Trophoblast cell (in vitro differentiated cells and primary cell): ENCODE data around the gene ISG20L2.

Source experiments
- DNase-seq, 2 donors: peaks; one replicate each; pipeline ENCODE4 v3.0.0-alpha.2; 2016
- H2AFZ ChIP-seq: 2 replicates; pipeline ENCODE4 v1.6.1; 2013; ENCODE audit warnings: low read length, moderate library complexity, mild to moderate bottlenecking; ENCODE audit not compliant: insufficient read depth, poor library complexity
- H2AK5ac ChIP-seq: 2 replicates; pipeline ENCODE4 v1.6.1; 2013; ENCODE audit warnings: mild to moderate bottlenecking, low read length
- H2BK120ac ChIP-seq: 2 replicates; pipeline ENCODE4 v1.6.1; 2013; ENCODE audit warnings: low read length, mild to moderate bottlenecking, moderate library complexity; ENCODE audit not compliant: insufficient read depth, poor library complexity
- H2BK12ac ChIP-seq: 2 replicates; pipeline ENCODE4 v1.6.1; 2013; ENCODE audit warnings: mild to moderate bottlenecking, low read length, moderate library complexity
- H2BK5ac ChIP-seq: 2 replicates; pipeline ENCODE4 v1.6.1; 2013; ENCODE audit warnings: low read length, low read depth, moderate library complexity, mild to moderate bottlenecking; ENCODE audit not compliant: poor library complexity
- H3K14ac ChIP-seq: 2 replicates; pipeline ENCODE4 v1.6.1; 2013; ENCODE audit warnings: mild to moderate bottlenecking, low read length
- H3K18ac ChIP-seq: 2 replicates; pipeline ENCODE4 v1.6.1; 2013; ENCODE audit warnings: mild to moderate bottlenecking, low read length
- H3K23ac ChIP-seq: 2 replicates; pipeline ENCODE4 v1.6.1; 2013; ENCODE audit warnings: low read length
- H3K27ac ChIP-seq: 2 replicates; pipeline ENCODE4 v1.5.1; 2013; ENCODE audit warnings: low read depth, mild to moderate bottlenecking, inconsistent platforms, low read length, moderate library complexity
- H3K27me3 ChIP-seq: 2 replicates; pipeline ENCODE4 v1.6.1; 2013; ENCODE audit warnings: inconsistent platforms, mild to moderate bottlenecking, low read length, moderate library complexity; ENCODE audit not compliant: insufficient read depth
- H3K36me3 ChIP-seq, 2 experiments: 1 replicate in 1 of 2; 2 replicates in 1 of 2; pipeline ENCODE4 v1.6.1; 2013; ENCODE audit warnings: low read length in 2 of 2, mild to moderate bottlenecking in 2 of 2, moderate library complexity in 1 of 2; ENCODE audit not compliant: insufficient read depth in 2 of 2, control insufficient read depth in 1 of 2
- H3K4ac ChIP-seq: 2 replicates; pipeline ENCODE4 v1.6.1; 2013; ENCODE audit warnings: low read depth, mild to moderate bottlenecking, low read length, moderate library complexity
- H3K4me1 ChIP-seq, 2 experiments: 1 replicate in 1 of 2; 2 replicates in 1 of 2; pipeline ENCODE4 v1.6.1; 2013; ENCODE audit warnings: low read length in 2 of 2, mild to moderate bottlenecking in 2 of 2, moderate library complexity in 1 of 2; ENCODE audit not compliant: insufficient read depth in 2 of 2, control insufficient read depth in 1 of 2
- H3K4me2 ChIP-seq: 2 replicates; pipeline ENCODE4 v1.6.1; 2013; ENCODE audit warnings: inconsistent platforms, mild to moderate bottlenecking, low read length, moderate library complexity
- H3K4me3 ChIP-seq: 2 replicates; pipeline ENCODE4 v1.5.1; 2013; ENCODE audit warnings: mild to moderate bottlenecking, low read depth, low read length, inconsistent platforms
- H3K79me1 ChIP-seq: one replicate; pipeline ENCODE4 v1.6.1; 2013; ENCODE audit warnings: low read length
- H3K79me2 ChIP-seq: 2 replicates; pipeline ENCODE4 v1.6.1; 2013; ENCODE audit warnings: low read length, mild to moderate bottlenecking; ENCODE audit not compliant: control insufficient read depth, insufficient read depth, poor library complexity
- H3K9ac ChIP-seq: 2 replicates; pipeline ENCODE4 v1.6.1; 2013; ENCODE audit warnings: mild to moderate bottlenecking, low read length
- H3K9me3 ChIP-seq: 2 replicates; pipeline ENCODE4 v1.6.1; 2013; ENCODE audit warnings: low read depth, mild to moderate bottlenecking, control low read depth, inconsistent platforms, low read length; ENCODE audit not compliant: insufficient read depth
- H4K12ac ChIP-seq: 2 replicates; pipeline ENCODE4 v1.6.1; 2013; ENCODE audit warnings: low read depth, mild to moderate bottlenecking, low read length, moderate library complexity
- H4K8ac ChIP-seq: 2 replicates; pipeline ENCODE4 v1.6.1; 2013; ENCODE audit warnings: low read depth, mild to moderate bottlenecking, low read length, moderate library complexity
- H4K91ac ChIP-seq: one replicate; pipeline ENCODE4 v1.6.1; 2013; ENCODE audit warnings: low read depth, mild to moderate bottlenecking, low read length, moderate library complexity
- WGBS: extraction: QIAGEN DNeasy Blood & Tissue Kit; methylation state at CpG from one replicate; pipeline ENCODE4 v1.1.7; 2013; ENCODE audit warnings: missing lambda C conversion rate; ENCODE audit not compliant: insufficient read length, insufficient coverage; ENCODE audit errors: extremely low coverage; 5-methylcytosine and 5-hydroxymethylcytosine counted together

Gene ISG20L2

DNA sequence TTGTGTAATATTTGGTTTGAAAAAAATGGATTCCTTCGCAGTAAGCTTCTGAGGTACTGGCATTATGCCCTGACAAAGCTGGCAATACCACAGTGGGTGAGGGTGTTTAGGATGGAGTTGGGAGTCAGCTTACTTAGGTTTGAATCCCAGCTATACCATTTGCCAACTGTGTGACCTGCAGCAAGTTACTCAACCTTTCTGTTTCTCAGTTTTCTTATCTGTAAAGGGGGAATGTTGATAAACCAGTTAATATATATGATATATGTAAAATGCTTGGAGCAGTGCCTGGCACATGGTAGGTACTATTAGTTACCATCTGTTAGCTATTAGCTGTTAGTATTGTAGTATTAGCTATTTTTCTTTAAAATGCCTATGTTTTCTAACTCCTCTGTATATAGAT, 27.8 kb upstream of the ISG20L2 start:
- no peak overlapping the region for H3K4me3 ChIP-seq
- no peak overlapping the region for H3K27ac ChIP-seq
- DNase-seq, result peak; percentile 51 to 88
- H3K9me3 ChIP-seq, result no peaks in the 10 kb centered on the region
- H3K36me3 ChIP-seq, result peaks cover 0 to 3% of the 10 kb centered on the region in 2 experiments
- H3K27me3 ChIP-seq, result no peaks in the 10 kb centered on the region
- WGBS, result no CpG with 5 or more reads among the region's 1 CpG
- H4K91ac ChIP-seq, result no peak overlapping the region
- no peak overlapping the region for H4K12ac ChIP-seq
- H3K23ac ChIP-seq, result no peak overlapping the region
- H3K14ac ChIP-seq, result no peak overlapping the region
- no peak overlapping the region for H2AFZ ChIP-seq
- no peak overlapping the region for H3K9ac ChIP-seq
- H3K4me1 ChIP-seq, result peaks cover 0 to 5% of the 10 kb centered on the region in 2 experiments
- no peak overlapping the region for H3K4me2 ChIP-seq
- no peak overlapping the region for H2AK5ac ChIP-seq
- H4K8ac ChIP-seq, result no peak overlapping the region
- H3K18ac ChIP-seq, result no peak overlapping the region
- H2BK12ac ChIP-seq, result no peak overlapping the region
- no peak overlapping the region for H3K4ac ChIP-seq
- no peak overlapping the region for H2BK120ac ChIP-seq
- H3K79me1 ChIP-seq, result peaks cover 6% of the 10 kb centered on the region
- H2BK5ac ChIP-seq, result no peak overlapping the region
- H3K79me2 ChIP-seq, result peaks cover 6% of the 10 kb centered on the region

DNA sequence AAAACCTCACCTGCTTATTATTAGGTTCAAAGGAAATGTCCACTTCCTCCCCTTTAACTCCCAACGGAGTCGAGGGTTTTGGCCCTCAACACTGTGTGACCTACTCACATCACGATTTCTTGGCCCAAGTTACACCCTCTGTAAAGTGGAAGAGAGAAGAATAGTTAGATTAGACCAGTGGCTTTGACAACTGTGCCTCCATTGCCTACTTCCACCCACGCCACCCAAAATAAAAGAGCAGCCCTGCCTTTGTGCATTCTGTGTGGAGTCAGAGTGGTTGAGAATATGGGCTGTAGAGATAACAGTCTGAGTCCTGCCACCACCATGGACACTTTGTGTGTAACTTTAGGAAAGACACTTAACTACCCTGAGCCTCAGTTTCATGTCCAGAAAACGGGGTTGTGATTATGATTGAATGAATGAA, 27.0 kb upstream of the ISG20L2 start:
- DNase-seq, result no peak
- WGBS, result no CpG with 5 or more reads among the region's 5 CpGs
- no peak overlapping the region for H3K4ac ChIP-seq

DNA sequence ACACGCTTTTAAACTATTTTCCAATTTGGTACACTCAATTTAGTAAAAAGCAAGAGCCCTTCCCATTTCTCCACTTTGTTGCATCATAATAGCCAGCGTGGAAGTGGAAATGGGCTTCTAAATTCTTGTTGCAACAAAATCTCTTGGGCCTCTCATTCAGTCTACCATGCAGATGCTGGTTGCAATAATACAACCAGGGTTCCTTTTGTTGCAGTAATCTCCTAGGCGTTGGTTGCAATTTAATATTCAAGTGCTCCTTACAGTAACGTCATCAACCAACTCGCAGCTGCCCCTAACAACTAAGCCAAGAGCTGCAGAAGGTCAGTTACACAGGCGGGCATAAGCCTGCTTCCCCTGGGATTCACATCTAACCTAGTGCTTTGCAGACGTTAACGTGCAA, 25.7 kb upstream of the ISG20L2 start:
- Histone ChIP-seq H3K4me2 (no peak overlapping the region), H3K4me1 (peaks cover 12 to 16% of the 10 kb centered on the region in 2 experiments), H3K23ac (no peak overlapping the region), H2BK120ac (no peak overlapping the region), H4K91ac (no peak overlapping the region), H3K9me3 (peaks cover 2% of the 10 kb centered on the region), H2AFZ (no peak overlapping the region), H3K9ac (no peak overlapping the region), H2BK5ac (no peak overlapping the region), H2AK5ac (no peak overlapping the region), H3K79me1 (peaks cover 21% of the 10 kb centered on the region), H4K8ac (no peak overlapping the region), H3K36me3 (peaks cover 5 to 10% of the 10 kb centered on the region in 2 experiments), H3K27ac (no peak overlapping the region), H3K27me3 (no peaks in the 10 kb centered on the region), H3K18ac (no peak overlapping the region), H3K14ac (no peak overlapping the region), H3K4me3 (no peak overlapping the region), H3K79me2 (peaks cover 27% of the 10 kb centered on the region), H4K12ac (no peak overlapping the region), H2BK12ac (no peak overlapping the region), H3K4ac (no peak overlapping the region)
- peak in 1 of 2 donors; percentile 35 for DNase-seq
- WGBS, result no CpG with 5 or more reads among the region's 8 CpGs

More for the DNA sequence above, 27.0 kb upstream of the ISG20L2 start:
- H3K9me3 ChIP-seq, result no peaks in the 10 kb centered on the region
- peaks cover 14% of the 10 kb centered on the region for H3K79me1 ChIP-seq
- H3K79me2 ChIP-seq, result peaks cover 13% of the 10 kb centered on the region
- no peak overlapping the region for H2BK12ac ChIP-seq
- H3K14ac ChIP-seq, result no peak overlapping the region
- H2AFZ ChIP-seq, result no peak overlapping the region
- H4K8ac ChIP-seq, result no peak overlapping the region
- H3K4me1 ChIP-seq, result peaks cover 0 to 5% of the 10 kb centered on the region in 2 experiments
- no peaks in the 10 kb centered on the region for H3K27me3 ChIP-seq
- no peak overlapping the region for H3K4me2 ChIP-seq
- no peak overlapping the region for H3K18ac ChIP-seq
- peaks cover 0 to 3% of the 10 kb centered on the region in 2 experiments for H3K36me3 ChIP-seq
- H2BK5ac ChIP-seq, result no peak overlapping the region
- H3K27ac ChIP-seq, result no peak overlapping the region
- H4K12ac ChIP-seq, result no peak overlapping the region
- H2BK120ac ChIP-seq, result no peak overlapping the region
- H3K23ac ChIP-seq, result no peak overlapping the region
- no peak overlapping the region for H2AK5ac ChIP-seq
- no peak overlapping the region for H3K4me3 ChIP-seq
- H3K9ac ChIP-seq, result no peak overlapping the region
- no peak overlapping the region for H4K91ac ChIP-seq

DNA sequence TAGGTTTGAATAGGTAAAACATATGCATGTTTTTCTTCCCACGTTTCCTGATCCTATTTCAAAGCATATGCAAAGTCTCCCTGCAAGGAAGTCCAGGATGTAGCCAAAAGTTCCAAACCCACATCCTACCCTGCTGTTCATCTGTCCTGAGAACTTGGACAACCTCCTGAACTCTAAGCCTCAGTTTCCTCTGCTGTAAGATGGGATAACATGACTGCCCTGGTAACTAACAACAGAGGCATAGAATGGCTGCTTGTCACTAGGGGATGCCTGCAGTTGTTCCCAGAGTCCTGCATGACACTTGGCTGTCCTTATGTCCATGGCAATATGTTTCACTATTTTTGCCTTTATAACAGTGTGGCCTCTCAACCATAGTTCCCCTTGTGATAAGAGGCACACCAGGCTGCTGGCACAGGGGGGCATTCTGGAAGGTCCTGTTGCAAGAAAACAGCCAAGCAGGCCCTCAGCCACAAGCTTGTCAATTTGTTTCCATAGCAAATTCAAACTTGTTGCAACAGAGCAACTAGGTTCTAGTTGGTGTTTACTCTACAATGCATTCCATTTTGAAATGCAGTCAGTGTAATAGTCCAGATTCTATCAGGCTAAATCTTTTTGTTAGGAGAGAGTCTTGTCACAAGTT, 24.4 kb upstream of the ISG20L2 start:
- WGBS, result no CpG with 5 or more reads among the region's 1 CpG
- Histone ChIP-seq H2BK12ac (no peak overlapping the region), H3K4me1 (peaks cover 25 to 29% of the 10 kb centered on the region in 2 experiments), H2AK5ac (no peak overlapping the region), H4K12ac (no peak overlapping the region), H3K18ac (no peak overlapping the region), H3K23ac (no peak overlapping the region), H3K27me3 (no peaks in the 10 kb centered on the region), H3K79me1 (peaks cover 33% of the 10 kb centered on the region), H3K36me3 (peaks cover 5 to 11% of the 10 kb centered on the region in 2 experiments), H3K14ac (no peak overlapping the region), H3K4ac (no peak overlapping the region), H2AFZ (no peak overlapping the region), H4K91ac (no peak overlapping the region), H4K8ac (no peak overlapping the region), H3K27ac (no peak overlapping the region), H2BK120ac (no peak overlapping the region), H2BK5ac (no peak overlapping the region), H3K4me3 (no peak overlapping the region), H3K4me2 (no peak overlapping the region), H3K79me2 (peaks cover 38% of the 10 kb centered on the region), H3K9ac (no peak overlapping the region), H3K9me3 (peaks cover 2% of the 10 kb centered on the region)
- DNase-seq, result peak; percentile 58 to 95
